CD14-positive monocyte (primary cell): ENCODE results near the gene KMT2A. TPM values are rescaled to one million over a fixed set of nuclear protein-coding genes. Genes with fewer than 3 reads are reported as not detected.

Experiments used
- DNase-seq, 3 donors: peaks; one replicate each; pipeline ENCODE4 v3.0.0-alpha.2; 2011 to 2022
- H2AFZ ChIP-seq: 2 replicates; pipeline ENCODE4 v1.6.0; 2012; ENCODE audit warnings: mild to moderate bottlenecking, low read depth, low read length, inconsistent platforms; ENCODE audit not compliant: insufficient read depth, poor library complexity, severe bottlenecking
- H3K27ac ChIP-seq, 2 donors: 1 replicate in 1 of 2; 2 replicates in 1 of 2; pipeline ENCODE4 v1.5.1; 2012 to 2013; ENCODE audit warnings: low read length in 2 of 2, control low read depth in 1 of 2, inconsistent platforms in 1 of 2, low read depth in 1 of 2, mild to moderate bottlenecking in 1 of 2
- H3K27me3 ChIP-seq, 2 donors: one replicate each; pipeline versions ENCODE4 v1.6.0 to v1.6.1; 2011 to 2013; ENCODE audit warnings: low read length in 2 of 2; ENCODE audit not compliant: control insufficient read depth in 2 of 2, insufficient read depth in 2 of 2
- H3K36me3 ChIP-seq, 2 donors: replicated peaks in 1 of 2; 1 replicate in 1 of 2; 2 replicates in 1 of 2; pipeline versions ENCODE4 v1.5.1 to v1.6.1; 2012 to 2013; ENCODE audit warnings: low read length in 2 of 2, control low read depth in 1 of 2, inconsistent platforms in 1 of 2, mild to moderate bottlenecking in 1 of 2; ENCODE audit not compliant: insufficient read depth in 2 of 2, control insufficient read depth in 1 of 2
- H3K4me1 ChIP-seq, 2 donors: 1 replicate in 1 of 2; 2 replicates in 1 of 2; pipeline versions ENCODE4 v1.5.1 to v1.6.1; 2012 to 2013; ENCODE audit warnings: low read length in 2 of 2, control low read depth in 1 of 2, inconsistent platforms in 1 of 2, mild to moderate bottlenecking in 1 of 2, moderate library complexity in 1 of 2; ENCODE audit not compliant: insufficient read depth in 2 of 2, control insufficient read depth in 1 of 2
- H3K4me2 ChIP-seq: replicated peaks from 2 replicates; pipeline ENCODE3; 2012; ENCODE audit warnings: low read length, moderate library complexity, mild to moderate bottlenecking; ENCODE audit not compliant: poor library complexity, severe bottlenecking; ENCODE audit errors: extremely low read depth
- H3K4me3 ChIP-seq, 3 experiments: fragments of 200-600 bp in 1 of 3; sonication (generic) in 1 of 3; replicated peaks in 1 of 3; 1 replicate in 2 of 3; 2 replicates in 1 of 3; pipeline ENCODE4 v1.5.1; 2011 to 2013; ENCODE audit warnings: low read length in 3 of 3, mild to moderate bottlenecking in 3 of 3, control low read depth in 2 of 3, low read depth in 2 of 3, inconsistent platforms in 1 of 3, moderate library complexity in 1 of 3
- H3K79me2 ChIP-seq: 2 replicates; pipeline ENCODE4 v1.6.0; 2012; ENCODE audit warnings: mild to moderate bottlenecking, control low read depth, inconsistent platforms, low read length, moderate library complexity; ENCODE audit not compliant: insufficient read depth
- H3K9ac ChIP-seq: 2 replicates; pipeline ENCODE4 v1.6.0; 2017; ENCODE audit warnings: low read length, mild to moderate bottlenecking; ENCODE audit not compliant: insufficient read depth, poor library complexity, severe bottlenecking
- H3K9me3 ChIP-seq, 2 donors: replicated peaks in 1 of 2; 1 replicate in 1 of 2; 2 replicates in 1 of 2; pipeline versions ENCODE4 v1.5.1 to v1.6.1; 2012 to 2013; ENCODE audit warnings: low read length in 2 of 2, control low read depth in 1 of 2; ENCODE audit not compliant: control insufficient read depth in 1 of 2, insufficient read depth in 1 of 2
- H4K20me1 ChIP-seq: 2 replicates; pipeline ENCODE4 v1.6.0; 2012; ENCODE audit warnings: mild to moderate bottlenecking, low read length, control low read depth, moderate library complexity; ENCODE audit not compliant: insufficient read depth
- H3K27ac Mint-ChIP-seq, 7 donors: one replicate each; pipeline ENCODE4 v1.8.0; 2020; ENCODE audit warnings: mild to moderate bottlenecking in 7 of 7, mixed read lengths in 7 of 7, moderate library complexity in 6 of 7, inconsistent platforms in 2 of 7
- H3K27me3 Mint-ChIP-seq, 3 donors: one replicate each; pipeline ENCODE4 v1.8.0; 2021 to 2022; ENCODE audit warnings: low read depth in 3 of 3, mild to moderate bottlenecking in 3 of 3, mixed read lengths in 3 of 3, moderate library complexity in 3 of 3, inconsistent platforms in 1 of 3
- H3K36me3 Mint-ChIP-seq, 2 donors: one replicate each; pipeline ENCODE4 v1.8.0; 2020; ENCODE audit warnings: mixed read lengths in 2 of 2, inconsistent platforms in 1 of 2, mild to moderate bottlenecking in 1 of 2
- H3K4me1 Mint-ChIP-seq: one replicate; pipeline ENCODE4 v1.8.0; 2020; ENCODE audit warnings: mild to moderate bottlenecking, mixed read lengths
- H3K4me3 Mint-ChIP-seq, 2 donors: one replicate each; pipeline ENCODE4 v1.8.0; 2020; ENCODE audit warnings: mild to moderate bottlenecking in 2 of 2, mixed read lengths in 2 of 2, moderate library complexity in 1 of 2
- H3K9me3 Mint-ChIP-seq, 7 donors: one replicate each; pipeline ENCODE4 v1.8.0; 2020 to 2022; ENCODE audit warnings: mixed read lengths in 7 of 7, mild to moderate bottlenecking in 6 of 7, moderate library complexity in 6 of 7, inconsistent platforms in 2 of 7
- WGBS: methylation state at CpG from one replicate; pipeline ENCODE4 v1.1.5; 2013; ENCODE audit warnings: missing lambda C conversion rate; ENCODE audit not compliant: insufficient coverage; 5-methylcytosine and 5-hydroxymethylcytosine counted together
- intact Hi-C, 2 donors: fragments of 100-400 bp; cut with micrococcal nuclease; formaldehyde crosslinking; loops; one replicate each; pipeline versions ENCODE4 v1.15.0 to v1.15.1; 2023
- polyA plus RNA-seq, 3 donors: library from polyadenylated mRNA; depleted of rRNA in 1 of 3; unstranded in 2 of 3; stranded (reverse) in 1 of 3; fragments of 300-500 nt in 2 of 3; fragments of >200 nt in 1 of 3; fragmentation: Illumina TruSeq in 2 of 3; gene quantifications; 1 replicate in 2 of 3; 2 replicates in 1 of 3; pipeline ENCODE4 v1.2.3, GENCODE V29; 2012 to 2021
- TF ChIP-seq, protein P1 (sequence below): fragments of 200-600 bp; IDR thresholded peaks from one replicate; pipeline ENCODE4 v1.8.0; 2022; ENCODE audit warnings: antibody characterized with exemption, mild to moderate bottlenecking

KMT2A gene
- polyA plus RNA-seq, 3 donors = 3.3 to 21.7 (median 3.5) TPM

DNA sequence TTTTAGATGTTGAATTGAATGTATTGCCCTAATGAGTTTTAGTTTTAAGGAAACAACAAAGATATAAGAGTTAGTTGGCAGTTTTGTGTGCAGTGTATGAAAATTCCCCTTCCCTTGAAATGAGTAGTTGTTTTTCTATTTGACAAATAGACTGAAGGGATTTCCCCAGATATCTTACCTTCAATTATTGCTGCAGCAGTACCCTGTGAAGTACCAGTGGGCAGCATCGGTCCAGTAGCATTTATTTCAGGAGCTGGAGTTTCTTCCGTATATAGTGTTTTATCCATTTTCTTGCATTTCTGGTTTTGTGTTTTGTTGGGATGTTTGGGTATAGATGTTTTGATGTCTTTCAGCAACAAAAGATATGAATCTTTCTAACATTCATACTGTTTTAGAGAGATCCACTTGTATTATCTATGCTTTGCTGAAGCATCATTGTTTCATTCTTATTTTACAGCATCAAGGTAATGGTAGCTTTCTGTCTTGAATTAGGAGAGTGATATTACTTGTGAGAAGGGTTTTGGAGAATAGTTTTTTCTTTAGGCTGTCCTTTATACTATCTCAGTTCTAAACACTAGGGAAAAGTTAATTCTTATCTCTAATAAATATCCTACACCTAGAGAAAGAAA, 7.4 kb downstream of the KMT2A start:
- Mint-ChIP-seq H3K4me1 (peaks cover 48% of the 10 kb centered on the region), H3K36me3 (peaks cover 9 to 23% of the 10 kb centered on the region in 2 donors), H3K27me3 (no peaks in the 10 kb centered on the region), H3K4me3 (no peak overlapping the region), H3K9me3 (no peaks in the 10 kb centered on the region), H3K27ac (no peak overlapping the region)
- Histone ChIP-seq H3K79me2 (peaks cover 100% of the 10 kb centered on the region), H3K4me3 (no peak overlapping the region), H3K9me3 (no peaks in the 10 kb centered on the region), H3K36me3 (peaks cover 2 to 15% of the 10 kb centered on the region in 2 donors), H3K27me3 (no peaks in the 10 kb centered on the region), H4K20me1 (peaks cover 100% of the 10 kb centered on the region), H3K4me2 (no peak overlapping the region), H3K9ac (no peak overlapping the region), H2AFZ (no peak overlapping the region), H3K4me1 (peaks cover 9 to 27% of the 10 kb centered on the region in 2 donors), H3K27ac (peak overlapping the region in 1 of 2 donors; percentile 2)
- TF ChIP-seq, protein P1, sequence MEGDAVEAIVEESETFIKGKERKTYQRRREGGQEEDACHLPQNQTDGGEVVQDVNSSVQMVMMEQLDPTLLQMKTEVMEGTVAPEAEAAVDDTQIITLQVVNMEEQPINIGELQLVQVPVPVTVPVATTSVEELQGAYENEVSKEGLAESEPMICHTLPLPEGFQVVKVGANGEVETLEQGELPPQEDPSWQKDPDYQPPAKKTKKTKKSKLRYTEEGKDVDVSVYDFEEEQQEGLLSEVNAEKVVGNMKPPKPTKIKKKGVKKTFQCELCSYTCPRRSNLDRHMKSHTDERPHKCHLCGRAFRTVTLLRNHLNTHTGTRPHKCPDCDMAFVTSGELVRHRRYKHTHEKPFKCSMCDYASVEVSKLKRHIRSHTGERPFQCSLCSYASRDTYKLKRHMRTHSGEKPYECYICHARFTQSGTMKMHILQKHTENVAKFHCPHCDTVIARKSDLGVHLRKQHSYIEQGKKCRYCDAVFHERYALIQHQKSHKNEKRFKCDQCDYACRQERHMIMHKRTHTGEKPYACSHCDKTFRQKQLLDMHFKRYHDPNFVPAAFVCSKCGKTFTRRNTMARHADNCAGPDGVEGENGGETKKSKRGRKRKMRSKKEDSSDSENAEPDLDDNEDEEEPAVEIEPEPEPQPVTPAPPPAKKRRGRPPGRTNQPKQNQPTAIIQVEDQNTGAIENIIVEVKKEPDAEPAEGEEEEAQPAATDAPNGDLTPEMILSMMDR = no peak
- intact Hi-C loops = no loop called here
- DNase-seq = no peak
- no CpG with 5 or more reads among the region's 2 CpGs for WGBS

DNA sequence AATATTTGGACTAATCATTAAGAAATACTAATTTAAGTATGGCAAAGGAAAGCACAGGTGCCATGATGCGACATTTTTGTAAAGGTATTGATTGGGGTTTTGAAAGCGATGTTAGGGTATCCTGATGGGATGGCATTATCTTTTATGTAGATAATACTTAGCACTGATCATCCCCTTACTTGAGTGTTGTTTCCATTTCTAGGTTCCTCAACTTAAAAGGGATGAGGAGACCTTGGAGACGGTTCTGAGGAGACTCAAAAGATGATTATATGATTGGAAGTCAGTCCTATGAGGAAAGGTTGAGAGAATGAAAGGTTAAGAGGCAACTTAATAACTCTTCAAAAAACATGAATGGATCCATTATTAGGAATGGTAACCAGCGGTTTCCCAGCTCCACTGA, 11.1 kb downstream of the KMT2A start:
- no peaks in the 10 kb centered on the region for H3K9me3 ChIP-seq
- Mint-ChIP-seq H3K4me3 (no peak overlapping the region), H3K4me1 (peaks cover 16% of the 10 kb centered on the region), H3K9me3 (no peaks in the 10 kb centered on the region), H3K27me3 (no peaks in the 10 kb centered on the region), H3K27ac (no peak overlapping the region), H3K36me3 (peaks cover 8 to 34% of the 10 kb centered on the region in 2 donors)
- no peak overlapping the region for H3K4me2 ChIP-seq
- H4K20me1 ChIP-seq = peaks cover 99% of the 10 kb centered on the region
- no peak overlapping the region for H2AFZ ChIP-seq
- DNase-seq = no peak
- intact Hi-C loops = no loop called here
- H3K79me2 ChIP-seq = peaks cover 99% of the 10 kb centered on the region
- no peak overlapping the region for H3K9ac ChIP-seq
- H3K4me1 ChIP-seq = peaks cover 0 to 5% of the 10 kb centered on the region in 2 donors
- WGBS = no CpG with 5 or more reads among the region's 4 CpGs
- H3K36me3 ChIP-seq = peaks cover 2 to 18% of the 10 kb centered on the region in 2 donors
- H3K4me3 ChIP-seq = no peak overlapping the region
- TF ChIP-seq, protein P1 = no peak
- H3K27me3 ChIP-seq = no peaks in the 10 kb centered on the region
- no peak overlapping the region for H3K27ac ChIP-seq
